Cardiac muscle cell (in vitro differentiated cells and primary cell): ENCODE results near the gene MAPK12. TPM values are rescaled to one million over a fixed set of nuclear protein-coding genes. Genes with fewer than 3 reads are reported as not detected.
A peak's percentile ranks its signal among the peaks of the same experiment; 100 is the strongest.

Experiments
- DNase-seq, 2 donors: peaks; one replicate each; pipeline versions ENCODE4 v3.0.0 to v3.0.0-alpha.2; 2010 to 2017; ENCODE audit warnings: low read depth in 1 of 2, low spot score in 1 of 2
- H3K27ac ChIP-seq: fragments of 200-600 bp; sonication (generic); 2 replicates; pipeline ENCODE4 v1.5.1; 2016
- H3K27me3 ChIP-seq: fragments of 200-600 bp; sonication (generic); 2 replicates; pipeline ENCODE4 v1.6.0; 2016; ENCODE audit warnings: control low read depth
- H3K36me3 ChIP-seq: fragments of 200-600 bp; sonication (generic); 2 replicates; pipeline ENCODE4 v1.5.1; 2016; ENCODE audit warnings: control low read depth
- H3K4me1 ChIP-seq: fragments of 200-600 bp; sonication (generic); 2 replicates; pipeline ENCODE4 v1.8.1; 2017; ENCODE audit warnings: low read depth, mild to moderate bottlenecking, mixed run types
- H3K4me3 ChIP-seq: fragments of 200-600 bp; sonication (generic); 2 replicates; pipeline ENCODE4 v1.5.1; 2016; ENCODE audit warnings: mild to moderate bottlenecking
- H3K9me3 ChIP-seq: fragments of 200-600 bp; sonication (generic); 2 replicates; pipeline ENCODE4 v1.5.1; 2017; ENCODE audit warnings: low read depth, mild to moderate bottlenecking, control low read depth
- polyA plus RNA-seq: library from polyadenylated mRNA; unstranded; fragments of >200 nt; fragmentation: Nextera tagmentation; extraction: Ambion mirVana; gene quantifications from 2 replicates; pipeline ENCODE4 v1.2.1, GENCODE V29; 2016
- total RNA-seq: library from RNA; depleted of rRNA; stranded (reverse); fragments of >200 nt; gene quantifications from 2 replicates; pipeline ENCODE4 v1.2.3, GENCODE V29; 2016
- TF ChIP-seq, protein P1 (sequence below): IDR thresholded peaks from 2 replicates; pipeline ENCODE4 v1.5.1; 2012; ENCODE audit warnings: low read depth, mild to moderate bottlenecking, low read length

The MAPK12 gene
- total and polyA plus RNA-seq, 2 experiments from 2014 or later: 45.5 to 67.1 TPM

DNA sequence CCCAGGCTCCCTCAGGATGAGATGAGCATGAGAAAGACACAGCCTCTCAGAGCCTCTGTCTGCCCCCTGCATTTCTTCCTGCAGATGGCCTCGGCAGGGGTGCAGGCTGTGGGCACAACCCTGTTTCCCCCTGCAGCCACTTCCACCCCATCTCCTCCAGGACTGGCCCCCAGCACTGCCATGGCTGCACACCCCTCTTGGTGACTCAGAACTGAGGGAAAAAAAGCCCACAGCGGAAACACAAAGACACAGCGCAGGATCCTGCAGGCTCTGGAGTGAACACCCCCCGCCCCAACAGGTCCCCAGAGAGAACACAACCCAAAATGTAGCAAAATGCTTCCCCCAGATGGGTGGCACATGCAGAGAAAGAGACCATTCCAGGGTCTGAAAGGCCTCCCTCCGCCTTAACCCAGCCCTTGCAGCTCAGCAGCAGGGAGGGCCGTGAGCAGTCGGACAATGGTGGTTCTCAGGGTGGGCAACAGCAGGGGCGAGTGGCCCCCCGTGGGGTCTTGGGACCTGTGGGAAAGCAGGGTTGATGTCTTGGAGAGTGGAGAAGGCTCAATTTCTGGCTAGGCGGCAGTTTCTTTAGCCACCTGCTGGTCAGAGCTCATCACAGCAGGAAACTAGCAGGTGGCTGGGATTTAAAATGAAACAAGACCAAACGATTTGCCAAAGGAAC, 24.6 kb downstream of the MAPK12 start:
- TF ChIP-seq, protein P1, sequence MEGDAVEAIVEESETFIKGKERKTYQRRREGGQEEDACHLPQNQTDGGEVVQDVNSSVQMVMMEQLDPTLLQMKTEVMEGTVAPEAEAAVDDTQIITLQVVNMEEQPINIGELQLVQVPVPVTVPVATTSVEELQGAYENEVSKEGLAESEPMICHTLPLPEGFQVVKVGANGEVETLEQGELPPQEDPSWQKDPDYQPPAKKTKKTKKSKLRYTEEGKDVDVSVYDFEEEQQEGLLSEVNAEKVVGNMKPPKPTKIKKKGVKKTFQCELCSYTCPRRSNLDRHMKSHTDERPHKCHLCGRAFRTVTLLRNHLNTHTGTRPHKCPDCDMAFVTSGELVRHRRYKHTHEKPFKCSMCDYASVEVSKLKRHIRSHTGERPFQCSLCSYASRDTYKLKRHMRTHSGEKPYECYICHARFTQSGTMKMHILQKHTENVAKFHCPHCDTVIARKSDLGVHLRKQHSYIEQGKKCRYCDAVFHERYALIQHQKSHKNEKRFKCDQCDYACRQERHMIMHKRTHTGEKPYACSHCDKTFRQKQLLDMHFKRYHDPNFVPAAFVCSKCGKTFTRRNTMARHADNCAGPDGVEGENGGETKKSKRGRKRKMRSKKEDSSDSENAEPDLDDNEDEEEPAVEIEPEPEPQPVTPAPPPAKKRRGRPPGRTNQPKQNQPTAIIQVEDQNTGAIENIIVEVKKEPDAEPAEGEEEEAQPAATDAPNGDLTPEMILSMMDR: peak; percentile 44
- Histone ChIP-seq H3K27ac (no peak overlapping the region), H3K4me3 (no peak overlapping the region), H3K36me3 (no peaks in the 10 kb centered on the region), H3K4me1 (peaks cover 5% of the 10 kb centered on the region), H3K9me3 (no peaks in the 10 kb centered on the region), H3K27me3 (no peaks in the 10 kb centered on the region)
- no peak for DNase-seq

DNA sequence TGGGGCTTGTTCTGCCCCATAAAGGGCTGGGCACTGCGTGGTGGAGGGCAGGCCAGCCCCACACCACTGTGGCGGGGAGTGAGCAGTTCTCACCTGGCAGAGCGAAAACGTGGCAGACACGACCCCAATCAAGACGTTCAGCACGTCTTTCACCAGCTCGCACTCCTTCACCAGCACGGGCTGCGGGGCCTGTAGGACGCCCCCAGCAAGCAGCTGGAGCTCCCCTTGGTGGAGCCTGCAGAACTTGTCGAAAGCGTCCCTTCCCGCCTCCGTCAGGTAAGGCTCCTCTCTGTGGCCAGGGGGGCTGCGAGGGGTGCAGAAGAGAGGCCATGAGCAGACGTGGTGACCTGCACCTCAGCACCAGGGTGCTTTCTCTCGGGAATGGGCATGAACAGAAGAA, 28.3 kb downstream of the MAPK12 start:
- Histone ChIP-seq H3K9me3 (no peaks in the 10 kb centered on the region), H3K27ac (no peak overlapping the region), H3K4me3 (no peak overlapping the region), H3K27me3 (no peaks in the 10 kb centered on the region), H3K36me3 (no peaks in the 10 kb centered on the region), H3K4me1 (no peaks in the 10 kb centered on the region)
- TF ChIP-seq, protein P1: no peak
- no peak for DNase-seq

- Histone ChIP-seq H3K27ac (no peak overlapping the region), H3K4me1 (no peaks in the 10 kb centered on the region), H3K9me3 (no peaks in the 10 kb centered on the region), H3K27me3 (no peaks in the 10 kb centered on the region), H3K4me3 (no peak overlapping the region), H3K36me3 (no peaks in the 10 kb centered on the region)
- DNase-seq: no peak
- TF ChIP-seq, protein P1: no peak
Measured at GRCh38 chr22:50232481-50233151, 28.9 kb downstream of the MAPK12 start.

DNA sequence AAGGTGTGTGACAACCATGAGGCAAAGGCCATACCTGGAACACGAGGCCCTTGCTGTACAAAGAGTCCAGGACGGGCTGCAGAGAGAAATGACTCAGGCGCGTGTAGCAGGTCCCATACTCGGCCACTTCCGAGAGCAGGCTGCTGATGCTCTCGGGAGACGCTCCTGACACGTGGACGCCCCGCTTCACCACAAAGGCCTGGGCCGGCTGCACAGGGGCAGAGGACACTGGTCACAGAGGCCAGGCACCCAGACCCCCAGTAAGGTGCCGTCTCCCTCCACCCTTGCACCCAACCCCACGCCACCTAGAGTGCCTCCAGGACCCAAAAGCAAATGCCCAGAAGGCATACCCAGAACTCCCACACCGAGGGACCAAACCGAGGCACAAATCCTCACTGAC, 32.1 kb downstream of the MAPK12 start:
- Histone ChIP-seq H3K27me3 (no peaks in the 10 kb centered on the region), H3K27ac (no peak overlapping the region), H3K36me3 (peaks cover under 1% of the 10 kb centered on the region), H3K9me3 (no peaks in the 10 kb centered on the region), H3K4me1 (no peaks in the 10 kb centered on the region), H3K4me3 (no peak overlapping the region)
- TF ChIP-seq, protein P1: no peak
- DNase-seq: no peak

GRCh38 chr22:50228366-50228765, 33.1 kb downstream of the MAPK12 start:
- H3K36me3 ChIP-seq: peaks cover 6% of the 10 kb centered on the region
- no peak overlapping the region for H3K27ac ChIP-seq
- no peaks in the 10 kb centered on the region for H3K9me3 ChIP-seq
- H3K27me3 ChIP-seq: no peaks in the 10 kb centered on the region
- no peak overlapping the region for H3K4me3 ChIP-seq
- TF ChIP-seq, protein P1: no peak
- no peak for DNase-seq
- no peaks in the 10 kb centered on the region for H3K4me1 ChIP-seq
